Upper lobe of left lung (tissue), 4 donors: ENCODE data around the gene PKNOX1.

ENCODE experiments used
- EP300 ChIP-seq, 4 donors: sonication (generic); formaldehyde crosslinking; IDR thresholded peaks; one replicate each; pipeline ENCODE4 v1.5.1; 2017; ENCODE audit warnings: antibody characterized with exemption in 4 of 4, control low read depth in 2 of 4
- POLR2AphosphoS5 ChIP-seq, 2 donors: sonication (generic); formaldehyde crosslinking; IDR thresholded peaks; one replicate each; pipeline ENCODE4 v1.5.1; 2017; ENCODE audit warnings: antibody characterized with exemption in 2 of 2
- TF ChIP-seq, protein P1 (sequence below), 6 experiments: fragments of 450-650 bp in 4 of 6; fragments of 200-600 bp in 2 of 6; sonication (generic) in 2 of 6; IDR thresholded peaks; one replicate each; pipeline ENCODE4 v1.5.1; 2016 to 2019; ENCODE audit warnings: antibody characterized with exemption in 6 of 6

DNA sequence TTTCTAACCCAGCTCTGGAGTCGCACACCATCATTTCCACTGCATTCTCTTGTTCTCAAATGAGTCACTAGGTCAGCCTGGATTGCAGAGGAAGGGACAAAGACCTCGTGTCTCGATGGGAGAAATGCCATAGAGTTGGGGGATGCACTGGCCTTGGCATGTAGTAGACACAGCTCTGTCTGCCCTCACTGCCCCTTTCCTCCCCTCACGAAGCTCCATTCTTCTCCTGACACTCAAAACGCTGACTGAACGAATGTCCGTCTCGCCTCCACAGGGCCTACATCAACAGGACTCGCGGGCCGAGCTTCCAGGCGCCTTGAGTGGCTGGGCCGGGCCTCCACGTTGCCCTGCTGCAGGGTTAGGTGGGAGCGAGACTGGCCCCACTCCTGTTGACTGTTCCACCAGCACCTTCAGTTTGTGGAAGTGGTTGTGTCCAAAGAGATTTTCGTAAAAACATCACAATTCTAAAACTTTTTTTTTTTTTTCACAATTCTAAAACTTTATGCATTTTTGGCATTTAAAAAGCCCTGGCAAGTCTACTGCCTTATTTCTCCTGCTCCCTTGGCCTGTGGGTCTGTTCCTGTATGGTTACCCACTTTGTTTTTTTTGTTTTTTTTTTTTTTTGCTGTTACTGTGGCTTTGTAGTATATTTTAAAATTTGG is 18.8 kb downstream of the PKNOX1 start:
- TF ChIP-seq, protein P1, sequence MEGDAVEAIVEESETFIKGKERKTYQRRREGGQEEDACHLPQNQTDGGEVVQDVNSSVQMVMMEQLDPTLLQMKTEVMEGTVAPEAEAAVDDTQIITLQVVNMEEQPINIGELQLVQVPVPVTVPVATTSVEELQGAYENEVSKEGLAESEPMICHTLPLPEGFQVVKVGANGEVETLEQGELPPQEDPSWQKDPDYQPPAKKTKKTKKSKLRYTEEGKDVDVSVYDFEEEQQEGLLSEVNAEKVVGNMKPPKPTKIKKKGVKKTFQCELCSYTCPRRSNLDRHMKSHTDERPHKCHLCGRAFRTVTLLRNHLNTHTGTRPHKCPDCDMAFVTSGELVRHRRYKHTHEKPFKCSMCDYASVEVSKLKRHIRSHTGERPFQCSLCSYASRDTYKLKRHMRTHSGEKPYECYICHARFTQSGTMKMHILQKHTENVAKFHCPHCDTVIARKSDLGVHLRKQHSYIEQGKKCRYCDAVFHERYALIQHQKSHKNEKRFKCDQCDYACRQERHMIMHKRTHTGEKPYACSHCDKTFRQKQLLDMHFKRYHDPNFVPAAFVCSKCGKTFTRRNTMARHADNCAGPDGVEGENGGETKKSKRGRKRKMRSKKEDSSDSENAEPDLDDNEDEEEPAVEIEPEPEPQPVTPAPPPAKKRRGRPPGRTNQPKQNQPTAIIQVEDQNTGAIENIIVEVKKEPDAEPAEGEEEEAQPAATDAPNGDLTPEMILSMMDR (IDR thresholded peaks at IDR 0.05) = no peak
- TF ChIP-seq EP300 (IDR thresholded peaks at IDR 0.05) (no peak), POLR2AphosphoS5 (IDR thresholded peaks at IDR 0.05) (no peak)
